Sigmoid colon (tissue), 7 donors: Measurements from ENCODE around the gene OGFOD2. TPM values are rescaled to one million over a fixed set of nuclear protein-coding genes. Genes with fewer than 3 reads are reported as not detected.

Experiments
- DNase-seq: peaks from one replicate; pipeline ENCODE4 v3.0.0-alpha.2; 2019
- H3K27ac ChIP-seq, 4 donors: fragments of 200-600 bp; sonication (generic); one replicate each; pipeline ENCODE4 v1.5.1; 2016 to 2019; ENCODE audit warnings: mild to moderate bottlenecking in 1 of 4
- H3K27me3 ChIP-seq, 3 donors: fragments of 200-600 bp; sonication (generic); one replicate each; pipeline ENCODE4 v1.5.1; 2019; ENCODE audit warnings: mild to moderate bottlenecking in 1 of 3
- H3K36me3 ChIP-seq, 4 donors: fragments of 200-600 bp; sonication (generic); one replicate each; pipeline ENCODE4 v1.5.1; 2016 to 2019
- H3K4me1 ChIP-seq, 4 donors: fragments of 200-600 bp; sonication (generic); one replicate each; pipeline ENCODE4 v1.5.1; 2017 to 2019
- H3K4me3 ChIP-seq, 4 donors: fragments of 200-600 bp; sonication (generic); one replicate each; pipeline ENCODE4 v1.5.1; 2017 to 2019; ENCODE audit warnings: mild to moderate bottlenecking in 2 of 4, moderate library complexity in 1 of 4
- H3K9me3 ChIP-seq, 4 donors: fragments of 200-600 bp in 3 of 4; sonication (generic) in 3 of 4; one replicate each; pipeline versions ENCODE4 v1.5.1 to v1.6.1; 2013 to 2019
- CTCF ChIP-seq, 4 experiments: fragments of 450-650 bp in 3 of 4; fragments of 200-600 bp in 1 of 4; IDR thresholded peaks; one replicate each; pipeline ENCODE4 v1.5.1; 2016 to 2019; ENCODE audit warnings: antibody characterized with exemption in 4 of 4, mild to moderate bottlenecking in 3 of 4, moderate library complexity in 2 of 4
- EP300 ChIP-seq, 4 donors: sonication (generic); formaldehyde crosslinking; IDR thresholded peaks; one replicate each; pipeline ENCODE4 v1.6.1; 2017; ENCODE audit warnings: antibody characterized with exemption in 4 of 4
- POLR2A ChIP-seq, 2 donors: fragments of 450-650 bp; IDR thresholded peaks; one replicate each; pipeline ENCODE4 v1.6.1; 2016; ENCODE audit warnings: antibody characterized with exemption in 2 of 2, mild to moderate bottlenecking in 2 of 2, moderate library complexity in 2 of 2
- POLR2AphosphoS5 ChIP-seq, 4 donors: sonication (generic); formaldehyde crosslinking; IDR thresholded peaks; one replicate each; pipeline ENCODE4 v1.6.1; 2017; ENCODE audit warnings: antibody characterized with exemption in 4 of 4
- WGBS, 2 donors: extraction: QIAGEN DNeasy Blood & Tissue Kit; methylation state at CpG; one replicate each; pipeline ENCODE4 v1.1.7; 2013; 5-methylcytosine and 5-hydroxymethylcytosine counted together
- intact Hi-C: fragments of 100-400 bp; cut with DNase I; formaldehyde crosslinking; loops from one replicate; pipeline ENCODE4 v1.15.1; 2023
- polyA plus RNA-seq, 3 donors: library from polyadenylated mRNA; stranded (reverse); fragments of 200-250 nt; gene quantifications; one replicate each; pipeline ENCODE4 v1.2.3, GENCODE V29; 2013
- total RNA-seq, 4 donors: library from RNA; depleted of rRNA; stranded (reverse); fragments of >200 nt; gene quantifications; one replicate each; pipeline ENCODE4 v1.1.0, GENCODE V29; 2016
- donor health status: healthy with polysubstance abuse.
- donor health status: Bipolar disorder and iron deficiency.
- donor health status: healthy.

OGFOD2 gene
- total and polyA plus RNA-seq, 7 donors = 8.1 to 26.5 (median 10.2) TPM

GRCh38 chr12:122997343-122998250 is 22.6 kb downstream of the OGFOD2 start:
- 96% methylated on average over 25 of the region's 25 CpGs for WGBS, 2 donors
- Histone ChIP-seq H3K27ac (no peak overlapping the region), H3K27me3 (no peaks in the 10 kb centered on the region), H3K36me3 (peaks cover 3 to 36% (median 7%) of the 10 kb centered on the region in 4 donors), H3K9me3 (no peaks in the 10 kb centered on the region), H3K4me3 (no peak overlapping the region), H3K4me1 (peaks cover 0 to 12% (median 0%) of the 10 kb centered on the region in 4 donors)
- TF ChIP-seq POLR2A (IDR thresholded peaks at IDR 0.05) (no peak), EP300 (IDR thresholded peaks at IDR 0.05) (no peak), CTCF (IDR thresholded peaks at IDR 0.05) (no peak), POLR2AphosphoS5 (IDR thresholded peaks at IDR 0.05) (no peak)
- intact Hi-C loops = no loop called here
- DNase-seq = no peak

DNA sequence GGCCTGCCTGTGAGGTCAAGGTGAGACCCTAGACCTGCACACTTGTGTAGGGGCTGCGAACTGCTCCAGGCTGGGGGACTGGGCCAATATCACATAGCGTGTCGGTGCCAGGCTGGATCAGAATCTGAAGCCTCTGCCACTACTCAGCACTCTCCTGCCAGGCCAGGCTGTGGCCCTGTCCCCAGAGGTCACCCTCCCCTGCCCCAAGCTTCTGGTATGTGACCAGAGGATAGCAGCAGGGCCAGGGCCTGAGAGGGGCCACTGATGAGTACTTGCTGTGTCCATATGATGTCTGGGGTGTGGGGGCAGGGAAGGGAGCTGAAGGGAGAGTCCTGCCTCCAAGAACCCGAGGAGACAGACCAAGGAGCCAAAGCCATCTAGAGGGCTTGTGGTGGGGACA is 23.3 kb downstream of the OGFOD2 start:
- H3K36me3 ChIP-seq = peaks cover 3 to 36% (median 7%) of the 10 kb centered on the region in 4 donors
- H3K4me1 ChIP-seq = peaks cover 0 to 12% (median 0%) of the 10 kb centered on the region in 4 donors
- H3K4me3 ChIP-seq = no peak overlapping the region
- intact Hi-C loops = no loop called here
- no peaks in the 10 kb centered on the region for H3K9me3 ChIP-seq
- no peak overlapping the region for H3K27ac ChIP-seq
- no peaks in the 10 kb centered on the region for H3K27me3 ChIP-seq
- no peak for TF ChIP-seq EP300 (IDR thresholded peaks at IDR 0.05)
- no peak for TF ChIP-seq CTCF (IDR thresholded peaks at IDR 0.05)
- no peak for DNase-seq
- WGBS, 2 donors = 83 to 93% methylated on average over 4 of the region's 4 CpGs

DNA sequence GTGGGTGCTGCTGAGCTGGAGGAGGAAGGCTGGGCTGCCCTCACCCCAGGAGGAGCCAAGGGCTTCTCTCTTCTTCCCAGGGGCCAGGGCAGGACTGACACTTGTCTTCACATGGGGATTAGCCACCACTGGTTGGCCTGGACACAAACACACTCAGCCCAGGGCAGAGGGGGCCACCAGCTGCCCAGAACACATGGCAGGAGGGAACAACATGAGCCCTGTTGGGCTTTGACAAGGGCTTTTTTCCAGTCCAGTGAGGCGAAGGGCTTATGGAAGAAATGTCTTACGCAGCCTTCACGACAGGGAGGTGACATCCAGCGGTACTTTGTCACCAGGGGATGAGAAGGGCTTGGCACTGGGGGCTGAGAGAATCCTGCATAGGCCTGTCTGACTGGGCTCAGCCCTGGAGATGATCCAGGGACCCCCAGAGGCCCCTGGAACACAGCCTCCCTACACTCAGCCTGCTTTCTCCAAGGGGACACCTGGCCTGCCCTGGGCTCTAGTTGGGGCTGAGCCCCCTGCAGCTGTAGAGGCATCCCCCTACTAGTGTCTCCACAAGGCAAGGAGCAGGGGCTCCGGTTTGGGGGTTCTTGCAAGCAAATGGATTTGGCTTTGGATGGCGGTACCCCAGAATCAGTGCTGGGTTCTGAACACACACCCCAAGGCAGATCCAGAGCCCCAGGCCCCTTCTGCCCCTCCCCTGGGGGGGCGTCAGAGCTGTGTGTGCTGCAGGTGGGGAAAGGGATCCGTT is 24.3 kb downstream of the OGFOD2 start:
- Histone ChIP-seq H3K9me3 (no peaks in the 10 kb centered on the region), H3K4me1 (peaks cover 0 to 12% (median 0%) of the 10 kb centered on the region in 4 donors), H3K27me3 (no peaks in the 10 kb centered on the region), H3K27ac (no peak overlapping the region), H3K36me3 (peaks cover 3 to 40% (median 8%) of the 10 kb centered on the region in 4 donors), H3K4me3 (no peak overlapping the region)
- DNase-seq = no peak
- TF ChIP-seq POLR2AphosphoS5 (IDR thresholded peaks at IDR 0.05) = no peak
- TF ChIP-seq POLR2A (IDR thresholded peaks at IDR 0.05) = no peak
- no peak for TF ChIP-seq EP300 (IDR thresholded peaks at IDR 0.05)
- intact Hi-C loops = no loop called here
- 90 to 92% methylated on average over 8 of the region's 8 CpGs for WGBS, 2 donors

- H3K36me3 ChIP-seq = peaks cover 3 to 47% (median 14%) of the 10 kb centered on the region in 4 donors
- intact Hi-C loops = no loop called here
- H3K27ac ChIP-seq = no peak overlapping the region
- H3K4me1 ChIP-seq = peaks cover 0 to 12% (median 0%) of the 10 kb centered on the region in 4 donors
- no peak overlapping the region for H3K4me3 ChIP-seq
- 79 to 83% methylated on average over 20 of the region's 20 CpGs for WGBS, 2 donors
- no peak for DNase-seq
- TF ChIP-seq EP300 (IDR thresholded peaks at IDR 0.05) (no peak), POLR2AphosphoS5 (IDR thresholded peaks at IDR 0.05) (no peak), CTCF (IDR thresholded peaks at IDR 0.05) (no peak), POLR2A (IDR thresholded peaks at IDR 0.05) (no peak)
- H3K27me3 ChIP-seq = no peaks in the 10 kb centered on the region
- H3K9me3 ChIP-seq = no peaks in the 10 kb centered on the region
These were observed 25.0 kb downstream of the OGFOD2 start for GRCh38 chr12:122999986-123000420.

DNA sequence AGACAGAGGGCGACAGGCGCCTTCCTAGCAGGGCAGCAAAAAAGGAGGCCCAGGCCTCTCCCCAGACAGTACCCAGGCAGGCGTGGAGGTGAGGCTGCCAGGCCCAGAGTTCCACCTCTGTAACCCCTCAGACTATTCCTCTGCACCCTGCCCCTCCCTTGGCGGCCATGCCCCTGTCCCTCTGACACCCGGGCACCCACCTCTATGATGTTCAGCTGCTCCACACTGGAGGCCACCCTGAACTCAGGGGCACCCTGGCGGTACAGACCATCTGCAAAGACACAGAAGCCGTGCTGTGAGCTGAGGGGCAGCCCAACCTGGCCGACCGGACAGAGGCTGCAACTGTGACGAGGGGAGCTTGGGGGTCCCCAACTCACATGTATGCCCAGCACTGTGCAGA is 25.5 kb downstream of the OGFOD2 start:
- peaks cover 3 to 52% (median 18%) of the 10 kb centered on the region in 4 donors for H3K36me3 ChIP-seq
- H3K4me3 ChIP-seq = no peak overlapping the region
- no peak overlapping the region for H3K27ac ChIP-seq
- no peaks in the 10 kb centered on the region for H3K9me3 ChIP-seq
- H3K27me3 ChIP-seq = no peaks in the 10 kb centered on the region
- DNase-seq = no peak
- TF ChIP-seq POLR2A (IDR thresholded peaks at IDR 0.05) (no peak), POLR2AphosphoS5 (IDR thresholded peaks at IDR 0.05) (no peak), EP300 (IDR thresholded peaks at IDR 0.05) (no peak), CTCF (IDR thresholded peaks at IDR 0.05) (no peak)
- H3K4me1 ChIP-seq = peaks cover 0 to 9% (median 0%) of the 10 kb centered on the region in 4 donors
- intact Hi-C loops = no loop called here
- 94 to 98% methylated on average over 10 of the region's 10 CpGs for whole genome bisulfite sequencing, 2 donors
